ENCODE results near the gene CAMK2B. TPM values are rescaled to one million over a fixed set of nuclear protein-coding genes. Genes with fewer than 3 reads are reported as not detected.

The CAMK2B gene
- total RNA-seq, 2 experiments from 2014 or later: 0.97 to 1.9 TPM

DNA sequence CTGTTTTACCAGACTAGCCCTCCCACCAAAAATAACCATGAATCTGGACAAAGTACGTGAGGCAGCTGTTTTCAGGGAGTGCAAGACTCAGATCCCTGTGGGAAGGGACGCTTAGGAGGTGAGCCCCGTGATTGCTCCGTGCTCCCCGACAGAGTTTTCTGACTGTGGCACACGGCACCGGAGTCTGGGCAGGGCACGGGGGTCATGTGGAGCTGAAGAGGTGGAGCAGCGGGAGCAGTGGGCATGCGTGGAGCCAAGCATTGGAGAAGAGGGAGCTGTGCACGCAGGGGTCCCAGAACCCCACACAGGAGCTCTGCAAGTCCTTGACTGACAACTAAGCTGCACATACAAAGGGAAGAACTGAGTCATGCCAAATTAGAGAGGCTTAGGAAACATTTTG lies 11.1 kb upstream of the CAMK2B start:
- DNase-seq (no peak), ATAC-seq (no peak)
- CTCF ChIA-PET: no interaction called here
- no peaks in the 10 kb centered on the region for H3K36me3 Mint-ChIP-seq (ENCODE audit: low read depth)
- no peak overlapping the region for H3K4me3 Mint-ChIP-seq
- no peaks in the 10 kb centered on the region for H3K4me1 Mint-ChIP-seq (ENCODE audit: low read depth)
- H3K27ac Mint-ChIP-seq: no peak overlapping the region
- peaks cover 16% of the 10 kb centered on the region for H3K9me3 Mint-ChIP-seq
- POLR2A ChIA-PET: no interaction called here
- TF ChIP-seq, protein P1, sequence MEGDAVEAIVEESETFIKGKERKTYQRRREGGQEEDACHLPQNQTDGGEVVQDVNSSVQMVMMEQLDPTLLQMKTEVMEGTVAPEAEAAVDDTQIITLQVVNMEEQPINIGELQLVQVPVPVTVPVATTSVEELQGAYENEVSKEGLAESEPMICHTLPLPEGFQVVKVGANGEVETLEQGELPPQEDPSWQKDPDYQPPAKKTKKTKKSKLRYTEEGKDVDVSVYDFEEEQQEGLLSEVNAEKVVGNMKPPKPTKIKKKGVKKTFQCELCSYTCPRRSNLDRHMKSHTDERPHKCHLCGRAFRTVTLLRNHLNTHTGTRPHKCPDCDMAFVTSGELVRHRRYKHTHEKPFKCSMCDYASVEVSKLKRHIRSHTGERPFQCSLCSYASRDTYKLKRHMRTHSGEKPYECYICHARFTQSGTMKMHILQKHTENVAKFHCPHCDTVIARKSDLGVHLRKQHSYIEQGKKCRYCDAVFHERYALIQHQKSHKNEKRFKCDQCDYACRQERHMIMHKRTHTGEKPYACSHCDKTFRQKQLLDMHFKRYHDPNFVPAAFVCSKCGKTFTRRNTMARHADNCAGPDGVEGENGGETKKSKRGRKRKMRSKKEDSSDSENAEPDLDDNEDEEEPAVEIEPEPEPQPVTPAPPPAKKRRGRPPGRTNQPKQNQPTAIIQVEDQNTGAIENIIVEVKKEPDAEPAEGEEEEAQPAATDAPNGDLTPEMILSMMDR (IDR thresholded peaks at IDR 0.05): no peak
- intact Hi-C loops (cut with micrococcal nuclease): no loop called here
- H3K27me3 Mint-ChIP-seq: peaks cover 6% of the 10 kb centered on the region

DNA sequence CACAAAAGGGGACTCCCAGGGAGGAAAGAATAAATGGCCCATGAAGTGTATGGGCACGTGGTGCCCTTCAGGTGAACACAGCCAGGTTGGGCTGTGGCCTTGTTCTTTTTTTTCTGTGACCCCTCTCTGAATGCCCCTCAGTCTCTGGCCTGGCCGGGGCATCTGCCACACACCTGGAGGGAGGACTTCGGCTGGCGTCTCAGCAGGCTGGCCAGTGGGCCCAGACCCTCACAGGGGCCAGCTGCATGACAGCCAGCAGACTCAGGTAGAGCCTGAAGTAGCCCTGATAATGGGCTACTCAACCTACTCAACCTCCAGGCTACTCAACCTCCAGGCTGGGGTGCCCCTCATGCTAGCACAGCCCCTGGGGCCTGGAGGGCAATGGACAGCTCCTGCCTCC lies 9.8 kb upstream of the CAMK2B start:
- CTCF ChIA-PET: no interaction called here
- intact Hi-C loops (cut with micrococcal nuclease): no loop called here
- POLR2A ChIA-PET: no interaction called here
- Mint-ChIP-seq H3K27me3 (peaks cover 6% of the 10 kb centered on the region), H3K36me3 (ENCODE audit: low read depth) (no peaks in the 10 kb centered on the region), H3K9me3 (peaks cover 16% of the 10 kb centered on the region), H3K27ac (no peak overlapping the region), H3K4me3 (no peak overlapping the region), H3K4me1 (ENCODE audit: low read depth) (no peaks in the 10 kb centered on the region)
- ATAC-seq (no peak), DNase-seq (no peak)
- TF ChIP-seq, protein P1 (IDR thresholded peaks at IDR 0.05): no peak

DNA sequence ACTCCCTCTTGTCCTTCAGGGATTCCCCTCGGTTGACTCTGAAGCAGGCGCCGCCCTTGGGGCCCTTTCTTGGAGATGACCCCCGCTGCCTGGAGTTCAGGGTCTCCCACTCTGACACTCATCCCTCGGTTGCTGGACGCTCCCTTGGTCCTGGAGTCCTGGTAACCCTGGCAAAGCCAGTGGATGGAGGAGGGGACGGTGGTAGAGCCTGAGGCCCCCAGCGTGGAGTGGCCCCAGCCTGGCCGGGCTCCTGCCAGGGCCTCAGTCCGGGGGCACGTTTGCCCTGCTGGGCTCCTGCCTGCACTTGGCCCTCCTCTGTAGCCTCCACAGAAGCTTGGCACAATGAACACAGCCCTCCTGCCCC lies 9.3 kb upstream of the CAMK2B start:
- ChIA-PET POLR2A (no interaction called here), CTCF (no interaction called here)
- intact Hi-C loops (cut with micrococcal nuclease): no loop called here
- TF ChIP-seq, protein P1 (IDR thresholded peaks at IDR 0.05): no peak
- Mint-ChIP-seq H3K27me3 (peaks cover 6% of the 10 kb centered on the region), H3K27ac (no peak overlapping the region), H3K9me3 (peaks cover 16% of the 10 kb centered on the region), H3K4me3 (no peak overlapping the region), H3K36me3 (ENCODE audit: low read depth) (no peaks in the 10 kb centered on the region), H3K4me1 (ENCODE audit: low read depth) (no peaks in the 10 kb centered on the region)
- no peak for DNase-seq
- ATAC-seq: no peak

DNA sequence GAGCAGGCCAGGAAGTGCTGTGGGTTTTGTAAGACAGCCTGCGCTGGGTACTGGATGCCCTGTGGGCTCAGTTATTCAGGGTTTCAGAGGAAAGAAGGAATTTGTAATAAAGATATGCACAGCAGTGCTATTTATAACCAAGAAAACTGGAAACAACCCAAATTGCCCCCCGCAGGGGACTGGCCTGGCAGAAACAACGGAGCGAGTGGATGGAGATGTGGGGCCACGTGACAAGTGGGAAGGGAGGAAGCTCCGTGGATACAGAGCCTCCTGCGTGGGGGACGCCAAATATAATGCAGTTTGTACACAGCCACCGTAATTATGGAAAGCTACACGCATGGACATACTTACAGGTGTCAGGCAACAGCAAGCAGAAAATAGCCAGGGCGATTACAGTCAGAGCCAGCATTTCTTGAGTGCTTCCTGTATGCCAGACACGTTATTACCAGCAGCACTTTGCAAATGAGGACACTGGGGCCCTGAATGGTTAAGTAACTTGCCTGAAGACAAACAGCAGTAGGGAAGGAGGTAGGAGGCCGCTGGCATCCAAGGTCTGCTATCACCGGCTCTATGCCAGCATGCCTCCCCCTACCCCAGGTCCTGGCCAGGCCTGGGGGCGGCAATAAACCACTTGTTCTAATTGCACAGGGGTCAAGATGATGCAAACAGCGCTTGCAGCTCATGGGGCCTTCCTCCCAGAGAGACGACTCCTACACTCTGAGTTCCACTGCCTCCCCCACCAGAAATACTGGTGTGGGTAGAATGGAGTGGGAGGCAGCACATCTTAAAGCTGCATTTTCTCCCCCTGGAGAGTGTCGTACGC lies 8.7 kb upstream of the CAMK2B start:
- POLR2A ChIA-PET: no interaction called here
- H3K27ac Mint-ChIP-seq: no peak overlapping the region

DNA sequence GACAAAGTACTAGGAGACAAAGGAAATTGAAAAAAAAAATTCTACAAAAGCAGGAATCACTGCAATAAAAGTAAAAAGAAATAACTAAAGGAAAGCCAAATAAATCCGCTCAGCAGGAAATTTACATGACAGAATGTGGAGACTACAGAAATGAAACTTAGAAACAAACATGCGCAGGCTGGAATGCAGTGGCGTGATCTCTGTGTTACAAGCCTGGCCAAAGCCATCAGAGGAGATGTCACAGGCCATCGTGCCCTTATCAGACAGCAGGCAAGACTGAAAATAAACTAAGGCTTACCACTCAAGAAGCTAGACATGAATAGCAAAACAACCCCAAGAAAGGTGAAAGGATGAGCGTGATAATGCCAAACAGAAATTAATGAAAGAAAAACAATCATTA lies 6.3 kb upstream of the CAMK2B start:
- H3K36me3 Mint-ChIP-seq (ENCODE audit: low read depth): no peaks in the 10 kb centered on the region
- ATAC-seq (no peak), DNase-seq (no peak)
- ChIA-PET CTCF (no interaction called here), POLR2A (no interaction called here)
- H3K27me3 Mint-ChIP-seq: peaks cover 7% of the 10 kb centered on the region
- no peaks in the 10 kb centered on the region for H3K4me1 Mint-ChIP-seq (ENCODE audit: low read depth)
- H3K9me3 Mint-ChIP-seq: peaks cover 9% of the 10 kb centered on the region
- no peak overlapping the region for H3K4me3 Mint-ChIP-seq
- intact Hi-C loops (cut with micrococcal nuclease): no loop called here
- TF ChIP-seq, protein P1 (IDR thresholded peaks at IDR 0.05): no peak
- H3K27ac Mint-ChIP-seq: no peak overlapping the region

More for the DNA sequence above, 8.7 kb upstream of the CAMK2B start:
- TF ChIP-seq, protein P1 (IDR thresholded peaks at IDR 0.05): no peak
- no peaks in the 10 kb centered on the region for H3K4me1 Mint-ChIP-seq (ENCODE audit: low read depth)
- no peaks in the 10 kb centered on the region for H3K36me3 Mint-ChIP-seq (ENCODE audit: low read depth)
- peaks cover 16% of the 10 kb centered on the region for H3K9me3 Mint-ChIP-seq
- ATAC-seq (no peak), DNase-seq (no peak)
- H3K27me3 Mint-ChIP-seq: peaks cover 6% of the 10 kb centered on the region
- CTCF ChIA-PET: no interaction called here
- intact Hi-C loops (cut with micrococcal nuclease): no loop called here
- no peak overlapping the region for H3K4me3 Mint-ChIP-seq

Measured in activated CD8-positive, alpha-beta T cell treated with anti-CD3 and anti-CD28 coated beads for 36 hours (primary cell).